ENCODE data around the gene ATL3.

ATL3 gene
- 79.8 to 97.7 (median 83.2) reads per million in 3 donors for total RNA-seq

DNA sequence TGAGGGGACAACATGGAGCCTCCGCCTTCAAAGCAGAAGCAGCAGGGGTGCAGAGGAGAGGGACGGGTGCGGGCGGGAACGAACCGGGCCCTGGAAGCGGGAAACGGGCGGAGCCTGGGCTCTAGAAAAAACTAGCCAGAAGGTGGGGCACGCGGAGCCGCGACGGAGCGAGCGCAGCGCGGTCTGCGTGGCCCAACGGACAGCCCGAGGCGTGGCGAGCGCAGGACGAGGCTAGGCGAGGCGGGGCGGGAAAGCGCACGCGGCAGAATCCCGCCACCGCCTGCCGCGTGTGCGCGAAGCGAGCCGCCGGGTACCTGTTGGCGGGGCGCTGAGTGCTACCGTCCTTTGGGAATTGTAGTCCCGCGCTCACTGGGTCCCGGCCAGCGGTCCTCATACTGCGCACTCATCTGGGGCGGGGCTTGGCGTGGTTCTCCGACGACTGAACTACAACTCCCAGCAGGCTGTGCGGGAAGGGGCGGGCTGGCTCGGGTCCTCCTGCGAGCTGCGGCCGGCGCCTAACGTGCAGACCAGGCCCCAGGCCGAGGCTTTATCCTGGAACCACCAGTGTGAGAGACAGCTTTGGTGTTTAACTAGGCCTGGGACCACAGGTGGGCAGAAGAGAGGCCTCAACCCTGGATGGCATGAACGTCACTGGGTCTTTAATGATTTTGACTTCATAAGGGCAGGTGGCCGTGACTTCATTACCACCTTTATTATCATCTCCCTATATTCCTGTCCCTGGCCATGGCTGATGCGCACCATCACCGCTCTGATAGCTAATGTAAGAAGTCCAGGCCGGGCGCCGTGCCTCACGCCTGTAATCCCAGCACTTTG, at the start of gene ATL3:
TSS of gene ATL3 (minus strand) at position 55 of the 834 bp plus-strand sequence. CDS start at position 14, 41 bp downstream.
- H3K4me1 ChIP-seq (ENCODE audit: control insufficient read depth, insufficient read depth, low read length, poor library complexity, severe bottlenecking): peaks cover 6% of the 10 kb centered on the region
- H3K27me3 ChIP-seq (replicated peaks; ENCODE audit: control insufficient read depth, insufficient read depth, low read length, poor library complexity, severe bottlenecking): no peaks in the 10 kb centered on the region
- H3K9me3 ChIP-seq (ENCODE audit: control insufficient read depth, low read length): no peaks in the 10 kb centered on the region
- peak within 1 kb of the TSS; percentile 75 for H3K27ac ChIP-seq (ENCODE audit: insufficient read depth, low read length, poor library complexity, severe bottlenecking)
- H3K36me3 ChIP-seq (ENCODE audit: control insufficient read depth, insufficient read depth, low read length): peaks cover 5% of the 10 kb centered on the region
- peak; percentile 85 to 92 (median 91) for DNase-seq
- H3K4me3 ChIP-seq (ENCODE audit: insufficient read depth, low read depth, low read length, poor library complexity, severe bottlenecking): peak within 1 kb of the TSS; percentile 88

GRCh38 chr11:63720611-63721010, 49.4 kb upstream of the ATL3 start:
- no peak overlapping the region for H3K27ac ChIP-seq (ENCODE audit: insufficient read depth, low read length, poor library complexity, severe bottlenecking)
- no peaks in the 10 kb centered on the region for H3K27me3 ChIP-seq (replicated peaks; ENCODE audit: control insufficient read depth, insufficient read depth, low read length, poor library complexity, severe bottlenecking)
- no peak for DNase-seq
- H3K4me1 ChIP-seq (ENCODE audit: control insufficient read depth, insufficient read depth, low read length, poor library complexity, severe bottlenecking): no peaks in the 10 kb centered on the region
- H3K4me3 ChIP-seq (ENCODE audit: insufficient read depth, low read depth, low read length, poor library complexity, severe bottlenecking): no peak overlapping the region
- no peaks in the 10 kb centered on the region for H3K36me3 ChIP-seq (ENCODE audit: control insufficient read depth, insufficient read depth, low read length)
- no peaks in the 10 kb centered on the region for H3K9me3 ChIP-seq (ENCODE audit: control insufficient read depth, low read length)

GRCh38 chr11:63719987-63720386, 48.8 kb upstream of the ATL3 start:
- H3K4me3 ChIP-seq (ENCODE audit: insufficient read depth, low read depth, low read length, poor library complexity, severe bottlenecking): no peak overlapping the region
- no peak overlapping the region for H3K27ac ChIP-seq (ENCODE audit: insufficient read depth, low read length, poor library complexity, severe bottlenecking)
- DNase-seq: no peak
- H3K36me3 ChIP-seq (ENCODE audit: control insufficient read depth, insufficient read depth, low read length): no peaks in the 10 kb centered on the region
- no peaks in the 10 kb centered on the region for H3K4me1 ChIP-seq (ENCODE audit: control insufficient read depth, insufficient read depth, low read length, poor library complexity, severe bottlenecking)
- no peaks in the 10 kb centered on the region for H3K9me3 ChIP-seq (ENCODE audit: control insufficient read depth, low read length)
- no peaks in the 10 kb centered on the region for H3K27me3 ChIP-seq (replicated peaks; ENCODE audit: control insufficient read depth, insufficient read depth, low read length, poor library complexity, severe bottlenecking)

- Histone ChIP-seq H3K27me3 (replicated peaks; ENCODE audit: control insufficient read depth, insufficient read depth, low read length, poor library complexity, severe bottlenecking) (no peaks in the 10 kb centered on the region), H3K9me3 (ENCODE audit: control insufficient read depth, low read length) (no peaks in the 10 kb centered on the region), H3K27ac (ENCODE audit: insufficient read depth, low read length, poor library complexity, severe bottlenecking) (no peak overlapping the region), H3K36me3 (ENCODE audit: control insufficient read depth, insufficient read depth, low read length) (no peaks in the 10 kb centered on the region), H3K4me1 (ENCODE audit: control insufficient read depth, insufficient read depth, low read length, poor library complexity, severe bottlenecking) (no peaks in the 10 kb centered on the region), H3K4me3 (ENCODE audit: insufficient read depth, low read depth, low read length, poor library complexity, severe bottlenecking) (no peak overlapping the region)
- no peak for DNase-seq
These were observed 47.8 kb upstream of the ATL3 start for GRCh38 chr11:63719001-63719400.

DNA sequence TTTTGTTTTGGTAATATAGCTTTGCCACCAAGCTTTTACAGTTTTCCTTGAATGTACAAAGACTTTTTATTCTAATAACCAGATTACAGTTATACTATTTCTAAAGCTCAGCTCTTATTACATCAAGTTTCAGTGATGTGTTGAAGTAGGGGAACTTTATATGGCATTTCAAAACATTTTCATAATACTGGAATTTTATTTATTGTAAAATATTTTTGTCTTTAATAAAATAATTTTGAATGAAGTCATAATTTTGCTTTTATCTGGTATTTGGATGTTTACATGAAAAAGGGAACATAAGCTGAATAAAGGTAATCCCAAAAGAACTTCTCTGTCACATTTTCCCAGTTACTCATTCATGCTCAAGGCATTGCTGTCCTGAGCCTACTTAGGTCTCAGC, 44.9 kb upstream of the ATL3 start:
- Histone ChIP-seq H3K27ac (ENCODE audit: insufficient read depth, low read length, poor library complexity, severe bottlenecking) (no peak overlapping the region), H3K27me3 (replicated peaks; ENCODE audit: control insufficient read depth, insufficient read depth, low read length, poor library complexity, severe bottlenecking) (no peaks in the 10 kb centered on the region), H3K4me3 (ENCODE audit: insufficient read depth, low read depth, low read length, poor library complexity, severe bottlenecking) (no peak overlapping the region), H3K9me3 (ENCODE audit: control insufficient read depth, low read length) (no peaks in the 10 kb centered on the region), H3K36me3 (ENCODE audit: control insufficient read depth, insufficient read depth, low read length) (no peaks in the 10 kb centered on the region), H3K4me1 (ENCODE audit: control insufficient read depth, insufficient read depth, low read length, poor library complexity, severe bottlenecking) (no peaks in the 10 kb centered on the region)
- DNase-seq: no peak

DNA sequence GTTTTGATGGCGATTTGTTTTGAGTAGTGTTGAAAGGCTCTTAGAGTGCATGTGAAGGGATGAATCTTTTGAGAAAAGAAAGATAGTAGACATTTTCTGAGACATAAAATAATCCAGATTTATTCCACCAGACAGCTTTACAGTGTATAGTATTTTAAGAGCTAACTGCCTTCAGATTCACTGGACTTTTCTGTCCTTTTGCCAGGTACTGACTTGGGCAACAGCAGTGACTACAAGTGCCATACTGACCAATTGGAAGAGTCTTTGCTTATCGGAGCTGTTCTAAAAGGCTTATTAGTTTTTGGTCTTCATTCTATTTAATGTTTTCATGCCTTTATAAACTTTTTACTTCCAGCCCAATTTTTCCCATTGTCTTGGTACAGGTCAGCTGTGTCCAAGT, 42.6 kb upstream of the ATL3 start:
- Histone ChIP-seq H3K9me3 (ENCODE audit: control insufficient read depth, low read length) (no peaks in the 10 kb centered on the region), H3K27ac (ENCODE audit: insufficient read depth, low read length, poor library complexity, severe bottlenecking) (no peak overlapping the region), H3K36me3 (ENCODE audit: control insufficient read depth, insufficient read depth, low read length) (no peaks in the 10 kb centered on the region), H3K4me1 (ENCODE audit: control insufficient read depth, insufficient read depth, low read length, poor library complexity, severe bottlenecking) (no peaks in the 10 kb centered on the region), H3K4me3 (ENCODE audit: insufficient read depth, low read depth, low read length, poor library complexity, severe bottlenecking) (no peak overlapping the region), H3K27me3 (replicated peaks; ENCODE audit: control insufficient read depth, insufficient read depth, low read length, poor library complexity, severe bottlenecking) (no peaks in the 10 kb centered on the region)
- DNase-seq: no peak

- Histone ChIP-seq H3K4me1 (ENCODE audit: control insufficient read depth, insufficient read depth, low read length, poor library complexity, severe bottlenecking) (no peaks in the 10 kb centered on the region), H3K27me3 (replicated peaks; ENCODE audit: control insufficient read depth, insufficient read depth, low read length, poor library complexity, severe bottlenecking) (no peaks in the 10 kb centered on the region), H3K4me3 (ENCODE audit: insufficient read depth, low read depth, low read length, poor library complexity, severe bottlenecking) (no peak overlapping the region), H3K9me3 (ENCODE audit: control insufficient read depth, low read length) (no peaks in the 10 kb centered on the region), H3K36me3 (ENCODE audit: control insufficient read depth, insufficient read depth, low read length) (no peaks in the 10 kb centered on the region), H3K27ac (ENCODE audit: insufficient read depth, low read length, poor library complexity, severe bottlenecking) (no peak overlapping the region)
- DNase-seq: no peak
These were observed 40.7 kb upstream of the ATL3 start for GRCh38 chr11:63711838-63712237.

DNA sequence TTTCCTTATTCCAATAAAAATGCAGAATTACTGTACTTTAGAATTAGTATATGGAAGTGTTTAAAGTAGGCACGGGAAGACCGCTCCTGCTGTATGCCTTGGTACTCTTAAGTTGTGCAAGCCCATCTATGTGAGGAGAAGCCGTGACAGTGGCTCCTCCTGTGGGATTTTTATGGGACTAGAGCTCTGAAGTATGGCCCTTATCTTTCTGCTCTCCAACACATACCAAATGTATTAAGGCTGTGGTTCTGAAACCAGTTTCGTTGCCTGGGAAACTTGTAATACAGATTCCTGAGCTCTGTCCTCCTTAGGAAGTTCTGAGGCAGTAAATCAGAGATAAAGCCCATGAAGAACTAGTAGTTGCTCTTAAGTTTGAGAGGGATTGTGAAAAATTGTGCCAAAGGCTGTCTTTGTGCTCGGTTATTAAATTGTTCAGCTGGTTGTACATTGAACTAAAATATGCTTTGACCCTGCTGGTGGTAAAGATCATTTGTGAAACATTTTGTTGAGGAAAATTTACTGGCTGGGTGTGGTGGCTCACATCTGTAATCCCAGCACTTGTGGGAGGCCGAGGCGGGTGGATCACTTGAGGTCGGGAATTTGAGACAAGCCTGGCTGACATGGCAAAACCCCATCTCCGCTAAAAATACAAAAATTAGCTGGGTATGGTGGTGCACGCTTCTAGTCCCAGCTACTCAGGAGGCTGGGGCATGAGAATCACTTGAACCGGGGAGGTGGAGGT, 39.5 kb upstream of the ATL3 start:
- H3K4me3 ChIP-seq (ENCODE audit: insufficient read depth, low read depth, low read length, poor library complexity, severe bottlenecking): no peak overlapping the region
- no peaks in the 10 kb centered on the region for H3K36me3 ChIP-seq (ENCODE audit: control insufficient read depth, insufficient read depth, low read length)
- H3K4me1 ChIP-seq (ENCODE audit: control insufficient read depth, insufficient read depth, low read length, poor library complexity, severe bottlenecking): no peaks in the 10 kb centered on the region
- no peaks in the 10 kb centered on the region for H3K9me3 ChIP-seq (ENCODE audit: control insufficient read depth, low read length)
- no peak overlapping the region for H3K27ac ChIP-seq (ENCODE audit: insufficient read depth, low read length, poor library complexity, severe bottlenecking)
- H3K27me3 ChIP-seq (replicated peaks; ENCODE audit: control insufficient read depth, insufficient read depth, low read length, poor library complexity, severe bottlenecking): no peaks in the 10 kb centered on the region
- no peak for DNase-seq

DNA sequence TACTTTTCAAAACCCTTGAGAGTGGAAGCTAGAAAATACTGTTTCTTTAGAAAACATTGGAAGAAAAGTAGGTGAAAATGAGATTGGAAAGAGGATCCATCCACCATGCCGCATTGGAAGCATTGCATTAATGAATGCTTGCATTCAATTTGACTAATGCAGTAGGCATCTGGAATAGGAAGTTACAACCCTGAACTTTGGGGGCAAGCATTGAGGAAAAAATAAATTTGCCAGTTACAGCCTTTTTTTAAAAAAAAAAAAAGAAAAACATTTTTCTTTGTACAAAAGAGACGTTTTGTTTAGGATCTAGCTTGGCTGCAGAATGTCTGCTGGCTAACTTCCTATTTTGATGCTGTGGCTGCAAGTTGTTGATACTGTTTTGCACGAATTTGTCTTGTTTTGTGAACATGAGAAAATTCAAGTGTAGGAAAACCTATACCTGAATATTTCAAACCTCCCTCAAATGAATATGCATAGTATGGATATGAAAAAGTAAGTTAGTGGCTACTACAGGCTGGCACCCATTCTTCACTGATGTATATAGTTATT, 38.2 kb upstream of the ATL3 start:
- Histone ChIP-seq H3K9me3 (ENCODE audit: control insufficient read depth, low read length) (no peaks in the 10 kb centered on the region), H3K36me3 (ENCODE audit: control insufficient read depth, insufficient read depth, low read length) (no peaks in the 10 kb centered on the region), H3K4me3 (ENCODE audit: insufficient read depth, low read depth, low read length, poor library complexity, severe bottlenecking) (no peak overlapping the region), H3K4me1 (ENCODE audit: control insufficient read depth, insufficient read depth, low read length, poor library complexity, severe bottlenecking) (no peaks in the 10 kb centered on the region), H3K27ac (ENCODE audit: insufficient read depth, low read length, poor library complexity, severe bottlenecking) (no peak overlapping the region), H3K27me3 (replicated peaks; ENCODE audit: control insufficient read depth, insufficient read depth, low read length, poor library complexity, severe bottlenecking) (no peaks in the 10 kb centered on the region)
- DNase-seq: no peak

- Histone ChIP-seq H3K36me3 (ENCODE audit: control insufficient read depth, insufficient read depth, low read length) (no peaks in the 10 kb centered on the region), H3K27ac (ENCODE audit: insufficient read depth, low read length, poor library complexity, severe bottlenecking) (no peak overlapping the region), H3K4me3 (ENCODE audit: insufficient read depth, low read depth, low read length, poor library complexity, severe bottlenecking) (no peak overlapping the region), H3K9me3 (ENCODE audit: control insufficient read depth, low read length) (no peaks in the 10 kb centered on the region), H3K27me3 (replicated peaks; ENCODE audit: control insufficient read depth, insufficient read depth, low read length, poor library complexity, severe bottlenecking) (no peaks in the 10 kb centered on the region), H3K4me1 (ENCODE audit: control insufficient read depth, insufficient read depth, low read length, poor library complexity, severe bottlenecking) (no peaks in the 10 kb centered on the region)
- no peak for DNase-seq
These were observed 37.6 kb upstream of the ATL3 start for GRCh38 chr11:63708764-63709163.

Data from effector memory CD4-positive, alpha-beta T cell (primary cell).